GM12878 (cell line): ENCODE results near the gene STYXL2. TPM values are rescaled to one million over a fixed set of nuclear protein-coding genes. Genes with fewer than 3 reads are reported as not detected.

ENCODE experiments used
- CEBPZ ChIP-seq: fragments of 150-350 bp; IDR thresholded peaks from 2 replicates; pipeline ENCODE4 v1.6.1; 2016; ENCODE audit warnings: low read depth, low read length
- PKNOX1 ChIP-seq: fragments of 450-650 bp; IDR thresholded peaks from 2 replicates; pipeline ENCODE4 v1.6.1; 2016; ENCODE audit warnings: mild to moderate bottlenecking
- POLR2AphosphoS2 ChIP-seq: IDR thresholded peaks from 2 replicates; pipeline ENCODE4 v1.6.1; 2011; ENCODE audit warnings: low read depth, mild to moderate bottlenecking, low read length, improper control_type of control experiment, moderate library complexity
- RELA ChIP-seq: fragments of 450-650 bp; IDR thresholded peaks from 2 replicates; pipeline ENCODE4 v1.8.0; 2014; ENCODE audit warnings: borderline replicate concordance; ENCODE audit not compliant: partially characterized antibody
- STAT1 ChIP-seq: fragments of 450-650 bp; conservative IDR thresholded peaks from 2 replicates; pipeline ENCODE4 v1.6.1; 2014; ENCODE audit warnings: antibody characterized with exemption, mild to moderate bottlenecking
- ZNF207 ChIP-seq: fragments of 450-650 bp; IDR thresholded peaks from 2 replicates; pipeline ENCODE4 v1.6.1; 2014; ENCODE audit warnings: antibody characterized with exemption, mild to moderate bottlenecking, borderline replicate concordance
- polyA plus RNA-seq, 11 experiments: library from polyadenylated mRNA; depleted of rRNA in 4 of 11; unstranded in 6 of 11; stranded (reverse) in 5 of 11; fragments of >200 nt; fragmentation: Nextera tagmentation in 4 of 11; fragmentation: Illumina TruSeq in 1 of 11; extraction: Ambion mirVana in 4 of 11; extraction: Trizol in 1 of 11; gene quantifications; 1 replicate in 1 of 11; 2 replicates in 10 of 11; pipeline versions ENCODE4 v1.2.1 to v1.2.3, GENCODE V29; 2011 to 2016; ENCODE audit warnings: inconsistent platforms in 2 of 11, missing spikeins in 2 of 11, low read depth in 1 of 11
- total RNA-seq, 4 experiments: library from RNA; depleted of rRNA in 3 of 4; stranded (reverse); fragments of >200 nt in 3 of 4; fragmentation: Illumina TruSeq in 1 of 4; extraction: Trizol in 1 of 4; gene quantifications; 2 replicates each; pipeline versions ENCODE4 v1.2.1 to v1.2.3, GENCODE V29; 2013 to 2021

The STYXL2 gene
- total and polyA plus RNA-seq, 10 of the 15 experiments (the other 5 are each of a cell fraction or from before 2014, with no cell fraction given) = under 0.01 to 0.08 (median 0.03) TPM; not detected in 7

- no peak for TF ChIP-seq PKNOX1
- TF ChIP-seq STAT1 = no peak
- TF ChIP-seq ZNF207 = no peak
- TF ChIP-seq POLR2AphosphoS2 = no peak
- TF ChIP-seq RELA = no peak
- no peak for TF ChIP-seq CEBPZ
Measured at GRCh38 chr1:167059809-167060107, 34.1 kb upstream of the STYXL2 start (continued).
